ENCODE data around the gene PALS1. TPM values are rescaled to one million over a fixed set of nuclear protein-coding genes. Genes with fewer than 3 reads are reported as not detected.

The PALS1 gene
- total RNA-seq (2014; rRNA removed; shearing (Covaris generic)) (23.8 and 36.5 TPM in 2 replicates), polyA plus RNA-seq (2016; fragmentation: Nextera tagmentation; extraction: Ambion mirVana) (15.3 and 15.5 TPM in 2 replicates)

- TF ChIP-seq EZH2phosphoT487 (IDR thresholded peaks at IDR 0.05; ENCODE audit: insufficient read depth, low read depth) (no peak), EZH2 (IDR thresholded peaks at IDR 0.05; ENCODE audit: insufficient read depth, poor library complexity, severe bottlenecking) (no peak)
- no peaks in the 10 kb centered on the region for H3K36me3 ChIP-seq (ENCODE audit: low read depth)
- peak; percentile 94 for DNase-seq
- peaks cover 48% of the 10 kb centered on the region for H3K79me2 ChIP-seq (ENCODE audit: insufficient read depth)
- H3F3A ChIP-seq (ENCODE audit: insufficient read depth): peaks cover 18% of the 10 kb centered on the region
- in situ Hi-C loops (cut with MboI): no loop called here
- H2AFZ ChIP-seq: peak within 1 kb of the TSS; percentile 90
- no peaks in the 10 kb centered on the region for H3K9me2 ChIP-seq (ENCODE audit: insufficient read depth)
- H4K20me1 ChIP-seq (ENCODE audit: insufficient read depth): no peaks in the 10 kb centered on the region
- H3K9ac ChIP-seq: peak within 1 kb of the TSS; percentile 89
- peak within 1 kb of the TSS; percentile 90 for H3K4me3 ChIP-seq
- WGBS, 2 experiments (ENCODE audit: low coverage in 1 of 2, low lambda C conversion rate in 2 of 2, missing lambda C conversion rate in 2 of 2): 1% methylated on average over 33 to 37 of the region's 64 CpGs
- peaks cover 12% of the 10 kb centered on the region for H3K4me1 ChIP-seq (ENCODE audit: insufficient read depth)
- peak within 1 kb of the TSS; percentile 96 for H3K27ac ChIP-seq
- H3K9me3 ChIP-seq (ENCODE audit: low read depth): no peaks in the 10 kb centered on the region
- peak within 1 kb of the TSS; percentile 97 for H3K4me2 ChIP-seq (ENCODE audit: unreplicated experiment)
- no peaks in the 10 kb centered on the region for H3K27me3 ChIP-seq (replicated peaks; ENCODE audit: insufficient read depth)
These were observed at the start of gene PALS1 for GRCh38 chr14:67241411-67242167. PALS1 (plus strand) TSS chr14:67241435; CDS start chr14:67279171, 37,736 bp downstream.

- Histone ChIP-seq H2AFZ (peak overlapping the region; percentile 66), H3K9me2 (ENCODE audit: insufficient read depth) (no peaks in the 10 kb centered on the region), H3K27ac (no peak overlapping the region), H3K9ac (no peak overlapping the region), H3F3A (ENCODE audit: insufficient read depth) (peaks cover 15% of the 10 kb centered on the region), H3K9me3 (ENCODE audit: low read depth) (no peaks in the 10 kb centered on the region), H3K27me3 (replicated peaks; ENCODE audit: insufficient read depth) (no peaks in the 10 kb centered on the region), H3K4me3 (peak overlapping the region; percentile 41), H4K20me1 (ENCODE audit: insufficient read depth) (no peaks in the 10 kb centered on the region), H3K36me3 (ENCODE audit: low read depth) (no peaks in the 10 kb centered on the region), H3K4me2 (ENCODE audit: unreplicated experiment) (peak overlapping the region; percentile 43), H3K79me2 (ENCODE audit: insufficient read depth) (no peaks in the 10 kb centered on the region), H3K4me1 (ENCODE audit: insufficient read depth) (peaks cover 27% of the 10 kb centered on the region)
- WGBS, 2 experiments (ENCODE audit: low coverage in 1 of 2, low lambda C conversion rate in 2 of 2, missing lambda C conversion rate in 2 of 2): 63 to 66% methylated on average over 8 of the region's 8 CpGs
- peak; percentile 31 for DNase-seq
- TF ChIP-seq EZH2phosphoT487 (IDR thresholded peaks at IDR 0.05; ENCODE audit: insufficient read depth, low read depth) (no peak), EZH2 (IDR thresholded peaks at IDR 0.05; ENCODE audit: insufficient read depth, poor library complexity, severe bottlenecking) (no peak)
- in situ Hi-C loops (cut with MboI): no loop called here
These were observed 49.4 kb upstream of the PALS1 start for GRCh38 chr14:67191768-67192290.

GRCh38 chr14:67192366-67192765 lies 48.9 kb upstream of the PALS1 start:
- in situ Hi-C loops (cut with MboI): no loop called here

GRCh38 chr14:67195279-67195678 lies 46.0 kb upstream of the PALS1 start:
- WGBS, 2 experiments (ENCODE audit: low coverage in 1 of 2, low lambda C conversion rate in 2 of 2, missing lambda C conversion rate in 2 of 2): 27 to 29% methylated on average over 2 of the region's 2 CpGs
- no peaks in the 10 kb centered on the region for H3F3A ChIP-seq (ENCODE audit: insufficient read depth)
- DNase-seq: peak; percentile 6
- H3K27ac ChIP-seq: no peak overlapping the region
- no peaks in the 10 kb centered on the region for H3K79me2 ChIP-seq (ENCODE audit: insufficient read depth)
- no peak for TF ChIP-seq EZH2 (IDR thresholded peaks at IDR 0.05; ENCODE audit: insufficient read depth, poor library complexity, severe bottlenecking)
- TF ChIP-seq EZH2phosphoT487 (IDR thresholded peaks at IDR 0.05; ENCODE audit: insufficient read depth, low read depth): no peak
- H3K36me3 ChIP-seq (ENCODE audit: low read depth): no peaks in the 10 kb centered on the region
- H3K9ac ChIP-seq: no peak overlapping the region
- H3K4me3 ChIP-seq: no peak overlapping the region
- no peaks in the 10 kb centered on the region for H3K27me3 ChIP-seq (replicated peaks; ENCODE audit: insufficient read depth)
- H2AFZ ChIP-seq: no peak overlapping the region
- H3K4me2 ChIP-seq (ENCODE audit: unreplicated experiment): no peak overlapping the region
- H3K4me1 ChIP-seq (ENCODE audit: insufficient read depth): peaks cover 9% of the 10 kb centered on the region
- H3K9me3 ChIP-seq (ENCODE audit: low read depth): no peaks in the 10 kb centered on the region
- no peaks in the 10 kb centered on the region for H4K20me1 ChIP-seq (ENCODE audit: insufficient read depth)
- in situ Hi-C loops (cut with MboI): no loop called here
- H3K9me2 ChIP-seq (ENCODE audit: insufficient read depth): no peaks in the 10 kb centered on the region

More at GRCh38 chr14:67192366-67192765, 48.9 kb upstream of the PALS1 start:
- WGBS, 2 experiments (ENCODE audit: low coverage in 1 of 2, low lambda C conversion rate in 2 of 2, missing lambda C conversion rate in 2 of 2): 83 to 84% methylated on average over 2 of the region's 2 CpGs
- no peak for DNase-seq
- H3K9me3 ChIP-seq (ENCODE audit: low read depth): no peaks in the 10 kb centered on the region
- H3K27ac ChIP-seq: no peak overlapping the region
- H3K9me2 ChIP-seq (ENCODE audit: insufficient read depth): no peaks in the 10 kb centered on the region
- H3K4me1 ChIP-seq (ENCODE audit: insufficient read depth): peaks cover 21% of the 10 kb centered on the region
- H2AFZ ChIP-seq: peak overlapping the region; percentile 66
- H3K36me3 ChIP-seq (ENCODE audit: low read depth): no peaks in the 10 kb centered on the region
- H3K27me3 ChIP-seq (replicated peaks; ENCODE audit: insufficient read depth): no peaks in the 10 kb centered on the region
- TF ChIP-seq EZH2 (IDR thresholded peaks at IDR 0.05; ENCODE audit: insufficient read depth, poor library complexity, severe bottlenecking) (no peak), EZH2phosphoT487 (IDR thresholded peaks at IDR 0.05; ENCODE audit: insufficient read depth, low read depth) (no peak)
- no peak overlapping the region for H3K9ac ChIP-seq
- H3K4me3 ChIP-seq: no peak overlapping the region
- H3F3A ChIP-seq (ENCODE audit: insufficient read depth): peaks cover 11% of the 10 kb centered on the region
- no peaks in the 10 kb centered on the region for H4K20me1 ChIP-seq (ENCODE audit: insufficient read depth)
- H3K4me2 ChIP-seq (ENCODE audit: unreplicated experiment): no peak overlapping the region
- no peaks in the 10 kb centered on the region for H3K79me2 ChIP-seq (ENCODE audit: insufficient read depth)
